ENCODE results near the gene KHDC1L.
"Not testable (repeated sequence)": the region's sequence is repeated elsewhere in the genome, so short reads cannot be mapped to it uniquely, and the experiment has no call there.

KHDC1L gene

GRCh38 chr6:73207221-73207837 is 18.0 kb downstream of the KHDC1L start:
- H3K4me3 ChIP-seq (ENCODE audit: low read depth, low read length), result no peak overlapping the region

GRCh38 chr6:73204252-73204651 is 21.0 kb downstream of the KHDC1L start:
- no peak overlapping the region for H3K4me3 ChIP-seq (ENCODE audit: low read depth, low read length)

GRCh38 chr6:73203098-73203497 is 22.2 kb downstream of the KHDC1L start:
- H3K4me3 ChIP-seq (ENCODE audit: low read depth, low read length), result no peak overlapping the region

GRCh38 chr6:73200735-73201134 is 24.6 kb downstream of the KHDC1L start:
- H3K4me3 ChIP-seq (ENCODE audit: low read depth, low read length), result no peak overlapping the region

GRCh38 chr6:73200247-73200646 is 25.0 kb downstream of the KHDC1L start:
- no peak overlapping the region for H3K4me3 ChIP-seq (ENCODE audit: low read depth, low read length)

- H3K4me3 ChIP-seq (ENCODE audit: low read depth, low read length), result no peak overlapping the region
These were observed 30.6 kb downstream of the KHDC1L start for GRCh38 chr6:73194744-73195143.

GRCh38 chr6:73193302-73193701 is 32.0 kb downstream of the KHDC1L start:
- H3K4me3 ChIP-seq (ENCODE audit: low read depth, low read length), result not testable (repeated sequence)

GRCh38 chr6:73182021-73182607 is 43.2 kb downstream of the KHDC1L start:
- no peak overlapping the region for H3K4me3 ChIP-seq (ENCODE audit: low read depth, low read length)

- no peak overlapping the region for H3K4me3 ChIP-seq (ENCODE audit: low read depth, low read length)
These were observed 44.3 kb downstream of the KHDC1L start for GRCh38 chr6:73180763-73181619.

- H3K4me3 ChIP-seq (ENCODE audit: low read depth, low read length), result no peak overlapping the region
These were observed 45.1 kb downstream of the KHDC1L start for GRCh38 chr6:73180076-73180738.

GRCh38 chr6:73177221-73177944 is 47.9 kb downstream of the KHDC1L start:
- H3K4me3 ChIP-seq (ENCODE audit: low read depth, low read length), result no peak overlapping the region

- H3K4me3 ChIP-seq (ENCODE audit: low read depth, low read length), result no peak overlapping the region
These were observed 49.2 kb downstream of the KHDC1L start for GRCh38 chr6:73176057-73176456.

GRCh38 chr6:73174646-73175045 is 50.6 kb downstream of the KHDC1L start:
- no peak overlapping the region for H3K4me3 ChIP-seq (ENCODE audit: low read depth, low read length)

All from iPS-11a (cell line).